Fibroblast of skin of left quadriceps (primary cell): ENCODE results near the gene TPRN.
A peak's percentile ranks its signal among the peaks of the same experiment; 100 is the strongest.

Source experiments
- DNase-seq, 2 experiments: peaks; one replicate each; pipeline ENCODE4 v3.0.0-alpha.2; 2013; ENCODE audit warnings: low read depth in 2 of 2

The TPRN gene

GRCh38 chr9:137236238-137236935 is 35.8 kb upstream of the TPRN start:
- peak; percentile 38 to 39 for DNase-seq

GRCh38 chr9:137235424-137236237 is 35.1 kb upstream of the TPRN start:
- DNase-seq, result no peak

GRCh38 chr9:137234758-137235423 is 34.4 kb upstream of the TPRN start:
- DNase-seq, result no peak

GRCh38 chr9:137234055-137234697 is 33.6 kb upstream of the TPRN start:
- DNase-seq, result no peak

- DNase-seq, result no peak
Measured at GRCh38 chr9:137233143-137233980, 32.8 kb upstream of the TPRN start.

GRCh38 chr9:137232510-137232909 is 32.0 kb upstream of the TPRN start:
- no peak for DNase-seq

- no peak for DNase-seq
Measured at GRCh38 chr9:137232101-137232500, 31.6 kb upstream of the TPRN start.

GRCh38 chr9:137231372-137232039 is 31.0 kb upstream of the TPRN start:
- DNase-seq, result no peak

- no peak for DNase-seq
Measured at GRCh38 chr9:137230705-137231371, 30.3 kb upstream of the TPRN start, which contains the start of gene SLC34A3. Gene SLC34A3, plus strand, starts transcription at chr9:137230901. Its CDS starts 802 bp downstream, at chr9:137231703.

GRCh38 chr9:137229903-137230704 is 29.6 kb upstream of the TPRN start:
- no peak for DNase-seq

- no peak for DNase-seq
Measured at GRCh38 chr9:137228968-137229896, 28.7 kb upstream of the TPRN start.

GRCh38 chr9:137228506-137228967 is 28.0 kb upstream of the TPRN start:
- no peak for DNase-seq

GRCh38 chr9:137227853-137228505 is 27.4 kb upstream of the TPRN start:
- no peak for DNase-seq

GRCh38 chr9:137227054-137227852 is 26.7 kb upstream of the TPRN start, which contains the start of gene RNF224:
Gene RNF224, plus strand, starts transcription at chr9:137227502. Its CDS starts 834 bp downstream, at chr9:137228336.
- peak; percentile 22 to 36 for DNase-seq

- no peak for DNase-seq
Measured at GRCh38 chr9:137226338-137227053, 26.0 kb upstream of the TPRN start.
